IPS-NIHi11 (cell line): Measurements from ENCODE around the gene DDAH2.
"Not testable (repeated sequence)": the region's sequence is repeated elsewhere in the genome, so short reads cannot be mapped to it uniquely, and the experiment has no call there.

ENCODE experiments used
- DNase-seq: peaks from one replicate; pipeline ENCODE4 v3.0.0; 2012; ENCODE audit warnings: mixed read lengths, low spot score

The DDAH2 gene

GRCh38 chr6:31713465-31713864 lies 15.6 kb downstream of the DDAH2 start:
- no peak for DNase-seq

- no peak for DNase-seq
Observed at GRCh38 chr6:31712296-31712695, 16.8 kb downstream of the DDAH2 start.

- DNase-seq: no peak
Observed at GRCh38 chr6:31711233-31711632, 17.9 kb downstream of the DDAH2 start.

- DNase-seq: no peak
Observed at GRCh38 chr6:31710523-31711219, 18.4 kb downstream of the DDAH2 start.

- not testable (repeated sequence) for DNase-seq
Observed at GRCh38 chr6:31709157-31709556, 19.9 kb downstream of the DDAH2 start.

- DNase-seq: no peak
Observed at GRCh38 chr6:31708224-31708623, 20.9 kb downstream of the DDAH2 start.

GRCh38 chr6:31707701-31708100 lies 21.4 kb downstream of the DDAH2 start:
- no peak for DNase-seq

GRCh38 chr6:31706599-31706998 lies 22.5 kb downstream of the DDAH2 start, which contains the start of gene LY6G6F:
Gene LY6G6F (plus strand): TSS chr6:31706866. CDS start chr6:31706907, 41 bp downstream.
- no peak for DNase-seq

- DNase-seq: no peak
Observed at GRCh38 chr6:31705931-31706330, 23.2 kb downstream of the DDAH2 start.

GRCh38 chr6:31702819-31703716 lies 26.0 kb downstream of the DDAH2 start, which contains the start of gene ABHD16A:
Gene ABHD16A (minus strand): TSS chr6:31703324. CDS start chr6:31703281, 43 bp downstream.
- peak; percentile 100 for DNase-seq

- DNase-seq: peak; percentile 54
Observed at GRCh38 chr6:31702405-31702818, 26.7 kb downstream of the DDAH2 start.

- DNase-seq: no peak
Observed at GRCh38 chr6:31701666-31702404, 27.3 kb downstream of the DDAH2 start.

- DNase-seq: no peak
Observed at GRCh38 chr6:31700740-31701401, 28.2 kb downstream of the DDAH2 start.

GRCh38 chr6:31697555-31697954 lies 31.5 kb downstream of the DDAH2 start:
- no peak for DNase-seq

GRCh38 chr6:31693535-31693934 lies 35.6 kb downstream of the DDAH2 start:
- no peak for DNase-seq

GRCh38 chr6:31692886-31693285 lies 36.2 kb downstream of the DDAH2 start:
- DNase-seq: no peak

- no peak for DNase-seq
Observed at GRCh38 chr6:31692353-31692752, 36.7 kb downstream of the DDAH2 start.

GRCh38 chr6:31691564-31692108 lies 37.5 kb downstream of the DDAH2 start:
- no peak for DNase-seq

- no peak for DNase-seq
Observed at GRCh38 chr6:31691078-31691463, 38.0 kb downstream of the DDAH2 start.

GRCh38 chr6:31690231-31691077 lies 38.6 kb downstream of the DDAH2 start:
- DNase-seq: no peak
